Brain pericyte (primary cell): ENCODE data around the gene TXNDC2.
"Not testable (repeated sequence)": the region's sequence is repeated elsewhere in the genome, so short reads cannot be mapped to it uniquely, and the experiment has no call there.

Experiments used
- DNase-seq: peaks from one replicate; pipeline ENCODE4 v3.0.0-alpha.2; 2012; ENCODE audit warnings: low read depth, low spot score

Gene TXNDC2

GRCh38 chr18:9884532-9885140 lies 1.1 kb upstream of the TXNDC2 start:
- no peak for DNase-seq

GRCh38 chr18:9886005-9886348 lies 204 bp downstream of the TXNDC2 start:
- no peak for DNase-seq

GRCh38 chr18:9887992-9888391 lies 2.2 kb downstream of the TXNDC2 start:
- no peak for DNase-seq

- no peak for DNase-seq
These were observed 4.4 kb downstream of the TXNDC2 start for GRCh38 chr18:9890196-9890595.

- DNase-seq = no peak
These were observed 5.2 kb downstream of the TXNDC2 start for GRCh38 chr18:9890957-9891356.

- not testable (repeated sequence) for DNase-seq
These were observed 5.7 kb downstream of the TXNDC2 start for GRCh38 chr18:9891515-9891914.

GRCh38 chr18:9894454-9895068 lies 8.8 kb downstream of the TXNDC2 start:
- no peak for DNase-seq

GRCh38 chr18:9897129-9897528 lies 11.4 kb downstream of the TXNDC2 start:
- no peak for DNase-seq

- not testable (repeated sequence) for DNase-seq
These were observed 12.1 kb downstream of the TXNDC2 start for GRCh38 chr18:9897787-9898291.

GRCh38 chr18:9898792-9899549 lies 13.2 kb downstream of the TXNDC2 start:
- no peak for DNase-seq

GRCh38 chr18:9899550-9899930 lies 13.8 kb downstream of the TXNDC2 start:
- not testable (repeated sequence) for DNase-seq

- no peak for DNase-seq
These were observed 14.9 kb downstream of the TXNDC2 start for GRCh38 chr18:9900699-9901098.

- no peak for DNase-seq
These were observed 15.6 kb downstream of the TXNDC2 start for GRCh38 chr18:9901377-9901776.

- DNase-seq = not testable (repeated sequence)
These were observed 16.5 kb downstream of the TXNDC2 start for GRCh38 chr18:9902264-9902663.

GRCh38 chr18:9902832-9903231 lies 17.1 kb downstream of the TXNDC2 start:
- no peak for DNase-seq

- DNase-seq = no peak
These were observed 19.7 kb downstream of the TXNDC2 start for GRCh38 chr18:9905401-9905922.

- DNase-seq = no peak
These were observed 20.7 kb downstream of the TXNDC2 start for GRCh38 chr18:9906481-9906880.

- no peak for DNase-seq
These were observed 22.1 kb downstream of the TXNDC2 start for GRCh38 chr18:9907867-9908266.

GRCh38 chr18:9910071-9910470 lies 24.3 kb downstream of the TXNDC2 start:
- DNase-seq = no peak

GRCh38 chr18:9910661-9911060 lies 24.9 kb downstream of the TXNDC2 start:
- DNase-seq = no peak

GRCh38 chr18:9911226-9911625 lies 25.5 kb downstream of the TXNDC2 start:
- no peak for DNase-seq

- not testable (repeated sequence) for DNase-seq
These were observed 26.5 kb downstream of the TXNDC2 start for GRCh38 chr18:9912285-9912684.

GRCh38 chr18:9913151-9913525 lies 27.4 kb downstream of the TXNDC2 start:
- no peak for DNase-seq
